ENCODE results near the gene FCN2.

Gene FCN2

DNA sequence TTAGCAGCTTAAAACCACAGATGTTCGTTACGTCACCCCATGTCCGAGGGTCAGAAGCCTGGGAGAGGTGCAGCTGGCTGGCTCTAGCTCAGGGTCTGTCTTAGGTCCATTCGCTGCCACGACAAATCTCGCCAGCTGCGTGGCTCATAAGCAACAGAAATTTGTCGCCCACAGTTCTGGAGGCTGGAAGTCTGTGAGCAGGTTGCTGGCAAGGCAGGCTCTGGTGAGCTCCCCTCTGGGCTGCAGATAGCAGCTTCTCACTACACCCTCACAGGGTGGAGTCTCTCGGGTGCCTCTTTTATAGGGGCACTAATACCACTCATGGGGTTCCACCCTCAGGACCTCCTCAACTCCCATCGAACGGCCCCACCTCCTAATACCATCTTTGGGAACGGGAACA lies 40.1 kb upstream of the FCN2 start:
- in situ Hi-C loops (cut with MboI; ENCODE audit: low pct_unique_long_range_greater_than_20kb, low sequenced_read_pairs, unreplicated experiment) = no loop called here

DNA sequence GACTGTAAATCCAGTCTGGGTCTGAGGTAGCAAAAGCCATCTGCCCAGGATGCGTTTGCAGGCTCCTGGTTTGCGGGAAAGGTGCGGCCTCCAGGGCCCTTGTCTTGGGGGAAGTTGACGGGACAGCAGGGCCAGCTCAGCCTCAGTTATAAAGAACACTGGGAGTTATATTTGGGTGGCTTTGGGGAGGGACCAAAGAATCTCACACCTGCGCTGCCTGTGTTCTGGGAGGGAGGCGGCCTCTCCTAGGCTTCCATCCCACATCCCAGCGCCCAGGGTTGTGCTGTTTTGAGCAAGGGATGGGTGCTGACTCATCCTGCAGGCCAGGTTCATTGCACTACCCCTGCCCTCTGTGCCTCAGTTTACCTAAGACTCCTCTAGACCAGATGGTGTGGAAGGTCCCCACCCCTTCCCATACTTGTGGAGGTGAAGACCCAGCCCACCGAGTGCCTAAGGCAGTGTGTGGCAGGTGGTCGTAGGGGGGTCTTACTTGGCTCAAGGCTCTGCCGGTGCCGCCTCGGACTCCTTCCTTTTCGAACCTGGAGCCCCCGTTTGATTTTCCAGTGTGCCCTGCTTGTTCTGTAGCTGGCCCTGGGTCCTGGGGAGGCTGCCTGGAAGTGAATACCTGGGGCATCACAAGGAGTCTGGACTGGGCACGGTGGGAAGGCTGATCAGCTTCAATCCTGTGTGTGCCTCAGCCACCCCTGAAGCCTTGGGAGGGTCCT lies 39.3 kb upstream of the FCN2 start:
- TF ChIP-seq, protein P1, sequence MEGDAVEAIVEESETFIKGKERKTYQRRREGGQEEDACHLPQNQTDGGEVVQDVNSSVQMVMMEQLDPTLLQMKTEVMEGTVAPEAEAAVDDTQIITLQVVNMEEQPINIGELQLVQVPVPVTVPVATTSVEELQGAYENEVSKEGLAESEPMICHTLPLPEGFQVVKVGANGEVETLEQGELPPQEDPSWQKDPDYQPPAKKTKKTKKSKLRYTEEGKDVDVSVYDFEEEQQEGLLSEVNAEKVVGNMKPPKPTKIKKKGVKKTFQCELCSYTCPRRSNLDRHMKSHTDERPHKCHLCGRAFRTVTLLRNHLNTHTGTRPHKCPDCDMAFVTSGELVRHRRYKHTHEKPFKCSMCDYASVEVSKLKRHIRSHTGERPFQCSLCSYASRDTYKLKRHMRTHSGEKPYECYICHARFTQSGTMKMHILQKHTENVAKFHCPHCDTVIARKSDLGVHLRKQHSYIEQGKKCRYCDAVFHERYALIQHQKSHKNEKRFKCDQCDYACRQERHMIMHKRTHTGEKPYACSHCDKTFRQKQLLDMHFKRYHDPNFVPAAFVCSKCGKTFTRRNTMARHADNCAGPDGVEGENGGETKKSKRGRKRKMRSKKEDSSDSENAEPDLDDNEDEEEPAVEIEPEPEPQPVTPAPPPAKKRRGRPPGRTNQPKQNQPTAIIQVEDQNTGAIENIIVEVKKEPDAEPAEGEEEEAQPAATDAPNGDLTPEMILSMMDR (IDR thresholded peaks at IDR 0.05; ENCODE audit: extremely low read depth, insufficient read depth, missing control alignments) = no peak
- DNase-seq (ENCODE audit: low spot score) = no peak
- in situ Hi-C loops (cut with MboI; ENCODE audit: low pct_unique_long_range_greater_than_20kb, low sequenced_read_pairs, unreplicated experiment) = no loop called here

More for the DNA sequence above, 40.1 kb upstream of the FCN2 start:
- DNase-seq (ENCODE audit: low spot score) = no peak
- TF ChIP-seq, protein P1 (IDR thresholded peaks at IDR 0.05; ENCODE audit: extremely low read depth, insufficient read depth, missing control alignments) = no peak

DNA sequence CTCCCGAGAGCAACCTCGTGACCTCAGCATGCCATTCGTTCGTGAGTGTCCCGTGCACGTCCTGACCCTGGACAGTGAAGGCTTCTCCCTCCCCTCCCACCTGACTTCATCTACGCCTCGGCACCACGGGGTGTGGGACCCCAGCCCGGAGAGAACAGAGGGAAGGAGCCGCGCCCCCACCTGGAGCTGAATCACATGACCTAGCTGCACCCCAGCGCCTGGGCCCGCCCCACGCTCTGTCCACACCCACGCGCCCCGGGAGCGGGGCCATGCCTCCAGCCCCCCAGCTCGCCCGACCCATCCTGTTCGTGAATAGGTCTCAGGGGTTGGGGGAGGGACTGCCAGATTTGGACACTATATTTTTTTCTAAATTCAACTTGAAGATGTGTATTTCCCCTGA lies 38.3 kb upstream of the FCN2 start:
- in situ Hi-C loops (cut with MboI; ENCODE audit: low pct_unique_long_range_greater_than_20kb, low sequenced_read_pairs, unreplicated experiment) = no loop called here
- DNase-seq (ENCODE audit: low spot score) = no peak
- TF ChIP-seq, protein P1 (IDR thresholded peaks at IDR 0.05; ENCODE audit: extremely low read depth, insufficient read depth, missing control alignments) = no peak

DNA sequence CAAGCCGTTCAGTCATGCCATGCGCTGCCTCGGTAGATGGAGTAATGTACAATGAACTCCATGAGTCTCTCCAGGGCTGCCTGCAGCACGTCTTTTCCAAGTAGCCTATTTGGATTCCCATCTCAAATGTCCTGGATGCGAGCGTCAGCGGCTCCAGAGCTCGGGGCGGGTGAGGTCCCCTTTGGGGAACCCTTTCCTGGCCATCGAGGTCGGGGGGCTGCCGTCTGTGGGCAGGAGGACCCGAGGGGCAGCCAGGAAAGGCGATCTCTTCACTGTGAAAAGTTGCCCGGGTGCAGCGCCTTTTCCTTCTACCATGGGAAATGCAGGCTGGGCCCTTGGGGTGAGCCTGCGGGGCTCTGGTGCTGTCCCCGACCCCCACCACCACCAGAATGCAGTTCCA lies 36.9 kb upstream of the FCN2 start:
- DNase-seq (ENCODE audit: low spot score) = no peak
- TF ChIP-seq, protein P1 (IDR thresholded peaks at IDR 0.05; ENCODE audit: extremely low read depth, insufficient read depth, missing control alignments) = no peak
- in situ Hi-C loops (cut with MboI; ENCODE audit: low pct_unique_long_range_greater_than_20kb, low sequenced_read_pairs, unreplicated experiment) = no loop called here

DNA sequence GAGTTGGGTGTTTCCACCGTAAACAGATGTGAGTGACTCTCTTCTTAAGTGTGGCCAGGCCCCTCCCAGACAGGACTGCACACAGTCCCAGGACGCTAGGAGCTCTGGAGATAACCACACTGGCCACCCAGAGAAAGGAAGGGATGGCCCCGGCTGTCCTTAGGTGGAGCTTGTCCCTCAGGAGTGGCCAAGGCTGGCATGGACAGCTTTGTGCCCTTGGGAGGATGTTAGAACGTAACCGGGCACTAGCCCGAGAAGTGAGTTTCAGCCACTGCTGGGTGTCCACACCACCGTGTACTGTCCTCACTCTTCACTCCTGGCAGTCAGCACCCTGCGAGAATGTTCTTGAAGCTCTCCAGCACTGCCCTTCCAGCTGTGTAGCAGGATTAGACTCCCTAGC lies 35.8 kb upstream of the FCN2 start:
- TF ChIP-seq, protein P1 (IDR thresholded peaks at IDR 0.05; ENCODE audit: extremely low read depth, insufficient read depth, missing control alignments) = no peak
- no peak for DNase-seq (ENCODE audit: low spot score)
- in situ Hi-C loops (cut with MboI; ENCODE audit: low pct_unique_long_range_greater_than_20kb, low sequenced_read_pairs, unreplicated experiment) = no loop called here

DNA sequence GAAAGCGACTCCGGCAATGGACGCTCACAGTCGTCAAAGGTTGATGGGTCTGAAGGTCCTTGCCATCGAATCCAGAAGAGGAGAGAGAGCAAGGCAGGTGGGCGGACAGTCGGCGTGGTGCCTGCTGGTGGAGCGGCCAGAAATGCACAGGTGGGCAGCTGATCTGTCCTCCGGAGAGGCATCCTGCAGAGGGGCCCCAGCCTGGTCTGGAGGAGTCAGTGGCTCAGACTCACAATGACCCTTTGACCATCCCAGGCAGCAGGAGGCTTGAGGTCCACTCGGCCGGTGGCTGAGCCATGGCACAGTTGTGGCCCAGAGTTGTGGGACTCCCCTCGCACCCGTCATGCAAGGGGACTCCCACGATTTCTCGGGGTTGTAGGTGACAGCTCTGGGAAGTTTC lies 34.4 kb upstream of the FCN2 start:
- no peak for DNase-seq (ENCODE audit: low spot score)
- in situ Hi-C loops (cut with MboI; ENCODE audit: low pct_unique_long_range_greater_than_20kb, low sequenced_read_pairs, unreplicated experiment) = no loop called here
- TF ChIP-seq, protein P1 (IDR thresholded peaks at IDR 0.05; ENCODE audit: extremely low read depth, insufficient read depth, missing control alignments) = no peak
